ENCODE data around the gene KLHDC10. TPM values are rescaled to one million over a fixed set of nuclear protein-coding genes. Genes with fewer than 3 reads are reported as not detected.

Gene KLHDC10
- total and polyA plus RNA-seq, 7 donors, result 7.8 to 22.5 (median 16.3) TPM

GRCh38 chr7:130022623-130023175, 47.6 kb upstream of the KLHDC10 start:
- intact Hi-C loops (cut with DNase I), result no loop called here
- H3K36me3 ChIP-seq, result peaks cover 36 to 99% (median 69%) of the 10 kb centered on the region in 4 donors

DNA sequence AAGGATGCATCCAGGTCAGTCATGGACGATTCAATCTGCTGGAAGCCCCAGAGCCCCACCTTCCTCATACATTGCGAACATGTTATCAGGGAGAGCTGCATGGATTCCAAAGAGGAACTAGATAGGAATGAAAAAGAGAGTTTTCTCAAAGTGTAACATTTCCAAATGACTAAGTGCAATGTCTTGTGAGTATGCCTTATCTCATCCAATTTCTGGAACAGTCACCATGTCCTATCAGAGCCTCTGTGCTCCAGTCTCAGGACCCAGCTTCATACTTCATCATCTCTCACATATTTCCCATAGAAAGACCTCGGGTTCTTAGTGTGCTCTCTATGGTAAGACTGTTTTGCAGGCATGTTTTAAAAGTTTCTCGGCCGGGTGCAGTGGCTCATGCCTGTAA, 45.9 kb upstream of the KLHDC10 start:
- H3K4me1 ChIP-seq, result no peaks in the 10 kb centered on the region
- no peaks in the 10 kb centered on the region for H3K27me3 ChIP-seq
- no peak for TF ChIP-seq POLR2AphosphoS5 (IDR thresholded peaks at IDR 0.05)
- no peak for TF ChIP-seq POLR2A (IDR thresholded peaks at IDR 0.05)
- TF ChIP-seq CTCF (IDR thresholded peaks at IDR 0.05), result no peak
- no peak for TF ChIP-seq EP300 (IDR thresholded peaks at IDR 0.05)
- no peak overlapping the region for H3K4me3 ChIP-seq
- DNase-seq, result no peak
- intact Hi-C loops (cut with DNase I), result no loop called here
- H3K27ac ChIP-seq, result no peak overlapping the region
- no peaks in the 10 kb centered on the region for H3K9me3 ChIP-seq
- WGBS, 2 donors, result 97 to 98% methylated on average over 5 of the region's 5 CpGs
- peaks cover 36 to 100% (median 74%) of the 10 kb centered on the region in 4 donors for H3K36me3 ChIP-seq

More at GRCh38 chr7:130022623-130023175, 47.6 kb upstream of the KLHDC10 start:
- no peak for DNase-seq
- no peak overlapping the region for H3K4me3 ChIP-seq
- no peaks in the 10 kb centered on the region for H3K4me1 ChIP-seq
- H3K27me3 ChIP-seq, result no peaks in the 10 kb centered on the region
- no peak for TF ChIP-seq CTCF (IDR thresholded peaks at IDR 0.05)
- no peak for TF ChIP-seq EP300 (IDR thresholded peaks at IDR 0.05)
- no peak for TF ChIP-seq POLR2AphosphoS5 (IDR thresholded peaks at IDR 0.05)
- no peak for TF ChIP-seq POLR2A (IDR thresholded peaks at IDR 0.05)
- WGBS, 2 donors, result 95 to 96% methylated on average over 7 of the region's 7 CpGs
- H3K9me3 ChIP-seq, result no peaks in the 10 kb centered on the region
- no peak overlapping the region for H3K27ac ChIP-seq

- Histone ChIP-seq H3K4me1 (no peaks in the 10 kb centered on the region), H3K27ac (no peak overlapping the region), H3K9me3 (no peaks in the 10 kb centered on the region), H3K4me3 (no peak overlapping the region), H3K36me3 (peaks cover 0 to 90% (median 39%) of the 10 kb centered on the region in 4 donors), H3K27me3 (no peaks in the 10 kb centered on the region)
- no peak for DNase-seq
- WGBS, 2 donors, result 85 to 89% methylated on average over 1 of the region's 1 CpG
- intact Hi-C loops (cut with DNase I), result no loop called here
- no peak for TF ChIP-seq EP300 (IDR thresholded peaks at IDR 0.05)
- TF ChIP-seq CTCF (IDR thresholded peaks at IDR 0.05), result no peak
Observed at GRCh38 chr7:130032698-130033097, 37.6 kb upstream of the KLHDC10 start.

DNA sequence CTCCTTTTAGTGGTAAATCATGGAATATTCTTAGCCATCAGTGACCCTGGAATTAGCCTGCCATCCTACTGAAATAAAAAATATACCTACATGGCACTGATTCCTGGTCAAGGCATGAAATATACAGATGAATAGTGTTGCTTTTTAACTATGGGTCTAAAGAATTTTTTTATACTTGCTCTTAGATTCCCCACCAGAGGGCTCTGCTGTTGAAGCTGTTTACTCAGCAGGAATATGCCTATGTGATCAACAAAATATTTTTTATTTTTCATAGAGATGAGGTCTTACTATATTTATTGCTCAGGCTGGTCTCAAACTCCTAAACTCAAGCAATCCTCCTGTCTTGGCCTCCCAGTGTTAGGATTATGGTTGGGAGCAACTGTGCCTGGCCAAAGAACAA, 32.6 kb upstream of the KLHDC10 start:
- peaks cover 0 to 90% (median 29%) of the 10 kb centered on the region in 4 donors for H3K36me3 ChIP-seq
- H3K4me1 ChIP-seq, result no peaks in the 10 kb centered on the region
- H3K27me3 ChIP-seq, result no peaks in the 10 kb centered on the region
- intact Hi-C loops (cut with DNase I), result no loop called here
- no peaks in the 10 kb centered on the region for H3K9me3 ChIP-seq
- no peak for DNase-seq
- no peak for TF ChIP-seq POLR2A (IDR thresholded peaks at IDR 0.05)
- TF ChIP-seq POLR2AphosphoS5 (IDR thresholded peaks at IDR 0.05), result no peak
- TF ChIP-seq CTCF (IDR thresholded peaks at IDR 0.05), result no peak
- TF ChIP-seq EP300 (IDR thresholded peaks at IDR 0.05), result no peak
- no peak overlapping the region for H3K27ac ChIP-seq
- no peak overlapping the region for H3K4me3 ChIP-seq

DNA sequence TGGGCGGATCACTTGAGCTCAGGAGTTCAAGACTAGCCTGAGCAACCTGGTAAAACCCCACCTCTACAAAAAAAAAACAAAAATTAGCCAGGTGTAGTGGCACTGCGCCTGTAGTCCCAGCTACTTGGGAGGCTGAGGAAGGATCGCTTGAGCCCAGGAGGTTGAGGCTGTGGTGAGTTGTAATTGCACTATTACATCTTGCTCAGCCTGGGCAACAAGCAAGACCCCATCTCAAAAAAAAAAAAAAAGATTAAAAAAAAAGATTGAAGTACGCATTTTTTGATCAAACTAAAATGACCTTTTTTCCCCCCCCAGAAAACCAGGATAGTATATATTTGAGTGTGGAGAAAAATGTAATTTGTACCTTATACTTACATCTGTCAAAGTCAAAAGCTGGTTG, 29.8 kb upstream of the KLHDC10 start:
- TF ChIP-seq CTCF (IDR thresholded peaks at IDR 0.05), result no peak
- no peak for TF ChIP-seq POLR2AphosphoS5 (IDR thresholded peaks at IDR 0.05)
- TF ChIP-seq EP300 (IDR thresholded peaks at IDR 0.05), result no peak
- TF ChIP-seq POLR2A (IDR thresholded peaks at IDR 0.05), result no peak
- no peaks in the 10 kb centered on the region for H3K27me3 ChIP-seq
- H3K9me3 ChIP-seq, result no peaks in the 10 kb centered on the region
- no peak overlapping the region for H3K27ac ChIP-seq
- intact Hi-C loops (cut with DNase I), result no loop called here
- H3K4me3 ChIP-seq, result no peak overlapping the region
- no peak for DNase-seq
- WGBS, 2 donors, result 96 to 98% methylated on average over 4 of the region's 4 CpGs
- H3K36me3 ChIP-seq, result peaks cover 0 to 93% (median 25%) of the 10 kb centered on the region in 4 donors
- no peaks in the 10 kb centered on the region for H3K4me1 ChIP-seq
